Stimulated activated CD4-positive, alpha-beta T cell treated with anti-CD3 and anti-CD28 coated beads, Interleukin-15, amount 100 ng/mL, for 24 hours (primary cell): ENCODE data around the gene PALD1.

Experiments used
- DNase-seq: peaks from one replicate; pipeline ENCODE4 v3.0.0-alpha.2; 2020

The PALD1 gene

DNA sequence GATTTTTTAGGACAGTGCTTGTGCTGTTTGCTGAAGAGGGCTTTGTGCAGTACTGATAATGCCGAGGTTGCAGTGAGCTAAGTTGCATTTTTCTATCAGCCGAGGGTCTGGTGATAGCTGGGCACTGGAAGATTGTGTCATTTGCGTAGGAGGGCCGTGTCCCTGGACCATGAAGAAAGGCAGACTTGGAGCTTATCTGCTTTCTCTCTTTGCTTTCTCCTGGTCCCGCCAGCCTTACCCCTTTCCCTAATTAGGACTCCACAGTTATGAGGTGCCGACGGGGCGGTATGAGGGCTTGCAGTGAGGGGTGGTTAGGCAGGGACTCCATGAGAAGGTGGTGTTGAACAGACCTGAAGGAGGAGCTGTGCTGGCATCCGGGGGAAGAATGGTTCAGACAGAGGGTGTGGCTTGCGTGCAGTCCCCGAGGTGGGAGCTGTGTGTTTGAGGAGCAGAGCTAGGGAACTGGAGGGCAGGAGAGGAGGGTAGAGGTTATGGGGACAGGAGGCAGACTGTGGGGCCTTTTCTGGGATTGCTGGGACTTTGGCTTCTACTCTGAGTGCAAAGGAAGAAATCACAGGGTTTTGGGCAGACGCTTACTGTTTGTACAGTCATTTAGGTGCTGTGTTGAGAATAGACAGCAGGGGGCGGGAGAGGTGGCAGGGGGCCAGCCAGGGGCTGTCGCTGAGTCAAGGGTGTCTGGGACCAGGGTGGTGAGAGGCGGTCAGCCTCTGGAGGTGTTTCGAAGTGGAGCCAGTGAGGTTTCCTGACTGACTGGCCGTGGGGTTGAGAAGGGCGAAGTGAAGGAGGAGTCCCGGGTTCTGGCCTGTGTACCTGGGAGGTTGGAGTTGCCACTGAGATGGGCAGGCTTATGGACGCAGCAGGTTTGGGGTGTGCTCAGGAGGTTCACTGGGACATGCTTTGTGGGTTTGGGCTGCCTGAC is 80.6 kb downstream of the PALD1 start:
- DNase-seq: peak; percentile 82

DNA sequence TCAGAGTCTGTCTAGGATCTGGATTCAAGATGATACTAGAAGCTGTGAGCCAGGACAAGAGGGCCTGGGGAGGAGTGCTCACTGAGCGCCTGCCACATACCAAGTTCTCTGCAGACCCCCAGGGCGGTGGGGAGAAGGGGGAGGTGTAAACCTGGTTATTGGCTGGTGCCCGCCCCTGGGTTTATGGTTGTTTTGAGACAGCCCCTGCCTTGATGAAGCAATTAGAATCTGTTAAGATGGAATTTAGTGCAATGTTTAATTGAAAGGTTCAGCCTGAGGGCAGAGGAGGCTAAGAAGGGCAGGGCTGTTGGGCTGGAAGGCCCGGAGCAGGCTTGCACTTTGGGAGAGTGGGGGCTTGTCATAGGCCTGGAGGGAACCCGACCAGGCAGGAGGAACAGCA is 81.3 kb downstream of the PALD1 start:
- no peak for DNase-seq

DNA sequence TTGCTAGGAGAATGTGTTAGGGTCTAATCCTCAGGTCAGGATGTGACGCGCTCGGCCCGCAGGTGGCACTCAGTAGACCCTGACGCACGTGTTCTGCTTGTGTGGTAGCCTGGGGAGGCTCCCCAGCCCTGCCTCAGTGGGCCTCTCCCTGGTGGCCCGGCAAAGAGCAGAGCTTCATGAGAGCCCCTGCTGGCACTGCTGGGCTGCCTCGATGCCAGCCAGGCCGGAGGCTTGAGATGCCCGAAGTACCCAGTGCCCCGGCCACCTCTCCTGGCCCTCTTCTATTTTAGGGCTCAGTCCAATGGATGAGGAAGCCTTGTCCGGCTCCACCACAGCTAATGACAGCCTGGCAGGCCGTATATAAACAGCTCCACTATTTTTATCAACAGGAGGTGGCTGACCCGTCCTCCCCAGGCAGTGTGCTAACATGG is 82.0 kb downstream of the PALD1 start:
- DNase-seq: no peak

DNA sequence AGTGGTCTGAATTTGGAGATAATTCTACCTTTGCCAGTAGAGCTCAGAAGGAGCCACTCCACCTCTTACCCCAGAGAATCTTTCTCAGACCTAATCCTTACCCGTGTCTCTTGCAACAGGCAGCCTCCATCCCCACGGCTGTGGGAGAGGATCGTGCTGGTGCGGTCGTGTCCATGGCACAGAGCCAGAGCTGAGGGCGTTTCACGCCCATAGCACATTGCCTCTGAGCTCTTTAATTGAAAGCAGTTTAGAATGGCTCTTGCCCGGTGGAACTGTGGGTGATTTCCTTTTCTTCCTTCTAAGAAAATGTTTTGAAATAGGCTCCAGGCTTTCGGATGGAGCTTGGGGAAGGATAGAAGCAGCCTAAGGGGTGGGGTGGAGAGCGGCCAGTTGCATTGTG is 82.5 kb downstream of the PALD1 start:
- DNase-seq: no peak

DNA sequence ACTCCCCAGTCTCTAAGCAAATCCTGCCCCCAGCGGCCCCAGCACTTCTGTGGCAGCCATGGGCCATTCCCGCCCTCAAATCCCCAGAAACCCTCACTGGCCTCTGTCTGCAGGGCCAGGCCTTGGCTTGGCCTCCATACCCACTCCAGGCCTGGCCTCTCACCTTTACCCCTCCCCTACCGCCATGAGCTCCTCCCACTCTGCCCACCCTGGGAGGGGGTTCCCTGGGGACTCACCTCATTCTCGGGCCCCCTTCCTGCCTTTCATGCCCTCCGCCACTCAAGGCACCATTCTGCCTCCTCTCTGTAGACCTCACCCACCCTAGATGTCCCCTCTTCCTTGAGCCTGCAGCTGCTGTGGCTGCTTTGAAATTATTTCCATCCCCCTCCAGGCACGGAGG is 83.0 kb downstream of the PALD1 start:
- no peak for DNase-seq

DNA sequence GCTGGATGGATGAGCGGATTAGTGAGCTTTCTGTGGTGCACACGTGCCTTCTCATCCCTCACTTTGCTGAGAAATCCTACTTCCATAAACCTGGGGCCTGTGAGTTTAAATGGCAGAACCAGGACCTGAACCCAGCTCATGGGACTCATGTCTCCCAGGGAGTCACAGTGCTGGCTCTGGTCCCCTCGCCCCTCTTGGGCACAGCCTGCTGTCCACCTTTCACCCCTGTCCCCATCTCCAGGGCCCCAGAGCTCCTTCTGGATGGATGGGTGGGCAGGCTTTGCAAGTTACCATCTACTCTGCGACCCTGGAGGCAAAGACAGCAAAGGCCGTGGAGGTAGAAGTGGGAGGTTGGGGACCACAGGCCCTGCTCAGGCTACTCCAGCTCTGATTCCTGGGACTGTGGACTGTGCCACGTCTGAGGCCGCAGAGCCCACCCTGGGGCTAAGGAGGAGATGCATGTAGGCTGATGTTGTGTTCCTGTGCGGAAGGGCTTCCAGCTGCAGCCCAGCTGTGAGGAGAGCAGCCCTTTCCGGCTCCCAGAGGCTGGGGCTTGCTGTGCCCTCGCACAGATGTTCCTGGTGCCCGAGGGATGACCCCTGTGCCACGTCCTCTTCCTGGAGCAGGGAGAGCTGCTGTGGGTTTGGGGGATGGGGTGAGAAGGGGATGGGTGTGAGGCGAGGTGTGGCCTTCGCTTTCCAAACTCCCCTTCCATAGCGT is 83.6 kb downstream of the PALD1 start:
- no peak for DNase-seq

DNA sequence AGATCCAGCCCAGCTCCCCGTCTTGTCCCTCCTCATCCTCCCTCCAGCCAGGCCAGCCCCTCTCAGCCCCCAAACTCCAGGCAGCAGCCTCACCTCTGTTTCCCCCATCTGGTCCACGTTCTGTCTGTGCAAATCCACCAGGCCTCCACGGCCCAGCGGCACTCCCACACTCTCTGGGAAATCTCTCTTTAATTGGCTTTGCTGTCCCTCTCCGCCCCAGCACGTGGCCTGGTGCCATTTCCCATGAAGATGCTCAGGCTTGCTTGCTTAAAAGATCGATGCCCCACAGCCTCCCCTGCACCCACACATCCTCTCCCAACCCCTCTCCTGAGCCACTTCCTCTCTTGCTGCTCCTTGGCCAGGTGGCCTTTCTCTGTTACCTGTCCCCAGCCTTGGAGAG is 84.7 kb downstream of the PALD1 start:
- DNase-seq: no peak

DNA sequence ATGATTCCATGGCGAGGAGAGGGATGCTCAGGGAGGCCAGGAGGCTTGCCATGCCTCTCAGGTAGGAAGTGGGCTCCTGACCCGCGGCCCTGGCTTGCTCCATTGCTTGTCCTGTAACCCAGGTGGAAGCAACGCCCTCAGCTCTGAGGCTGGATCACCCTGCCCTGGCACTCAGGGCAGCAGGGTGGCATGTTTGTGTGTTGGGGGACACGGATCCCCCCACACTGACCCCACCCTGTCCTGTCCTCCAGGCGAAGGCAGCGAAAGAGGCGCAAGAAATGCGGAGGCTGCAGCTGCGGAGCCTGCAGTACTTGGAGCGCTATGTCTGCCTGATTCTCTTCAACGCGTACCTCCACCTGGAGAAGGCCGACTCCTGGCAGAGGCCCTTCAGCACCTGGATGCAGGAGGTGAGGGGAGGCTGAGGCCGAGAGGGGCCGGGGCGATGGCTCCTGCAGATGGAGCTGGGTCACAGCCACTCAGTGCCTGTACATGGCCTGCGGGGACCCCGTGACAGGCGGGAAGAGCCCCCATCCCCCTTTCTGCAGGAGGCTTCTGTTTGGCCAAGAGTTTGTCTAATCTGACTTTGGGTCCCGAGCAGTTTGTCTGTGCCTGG is 85.7 kb downstream of the PALD1 start:
- no peak for DNase-seq

DNA sequence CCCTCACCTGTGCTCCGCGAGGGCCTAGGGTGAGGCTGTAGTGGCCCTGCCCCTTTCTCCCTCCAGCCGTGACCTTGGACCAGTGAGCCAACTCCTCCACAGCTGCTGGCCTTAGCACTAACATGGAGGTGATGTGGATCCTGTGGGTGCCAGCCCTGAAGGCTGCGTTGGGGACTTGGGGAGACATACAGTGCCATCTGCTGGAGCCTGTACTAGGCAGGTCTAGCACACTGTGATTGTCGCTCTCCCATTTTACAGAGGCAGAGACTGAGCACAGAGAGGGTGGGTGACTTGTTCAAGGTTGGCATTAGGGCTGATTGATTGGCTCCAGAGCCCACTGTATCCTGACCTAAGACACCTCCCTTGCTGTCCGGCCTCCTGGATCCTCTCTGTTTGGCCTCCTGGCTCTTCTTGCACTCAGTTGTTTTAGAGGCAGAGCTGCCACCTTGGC is 86.4 kb downstream of the PALD1 start:
- peak; percentile 27 for DNase-seq

DNA sequence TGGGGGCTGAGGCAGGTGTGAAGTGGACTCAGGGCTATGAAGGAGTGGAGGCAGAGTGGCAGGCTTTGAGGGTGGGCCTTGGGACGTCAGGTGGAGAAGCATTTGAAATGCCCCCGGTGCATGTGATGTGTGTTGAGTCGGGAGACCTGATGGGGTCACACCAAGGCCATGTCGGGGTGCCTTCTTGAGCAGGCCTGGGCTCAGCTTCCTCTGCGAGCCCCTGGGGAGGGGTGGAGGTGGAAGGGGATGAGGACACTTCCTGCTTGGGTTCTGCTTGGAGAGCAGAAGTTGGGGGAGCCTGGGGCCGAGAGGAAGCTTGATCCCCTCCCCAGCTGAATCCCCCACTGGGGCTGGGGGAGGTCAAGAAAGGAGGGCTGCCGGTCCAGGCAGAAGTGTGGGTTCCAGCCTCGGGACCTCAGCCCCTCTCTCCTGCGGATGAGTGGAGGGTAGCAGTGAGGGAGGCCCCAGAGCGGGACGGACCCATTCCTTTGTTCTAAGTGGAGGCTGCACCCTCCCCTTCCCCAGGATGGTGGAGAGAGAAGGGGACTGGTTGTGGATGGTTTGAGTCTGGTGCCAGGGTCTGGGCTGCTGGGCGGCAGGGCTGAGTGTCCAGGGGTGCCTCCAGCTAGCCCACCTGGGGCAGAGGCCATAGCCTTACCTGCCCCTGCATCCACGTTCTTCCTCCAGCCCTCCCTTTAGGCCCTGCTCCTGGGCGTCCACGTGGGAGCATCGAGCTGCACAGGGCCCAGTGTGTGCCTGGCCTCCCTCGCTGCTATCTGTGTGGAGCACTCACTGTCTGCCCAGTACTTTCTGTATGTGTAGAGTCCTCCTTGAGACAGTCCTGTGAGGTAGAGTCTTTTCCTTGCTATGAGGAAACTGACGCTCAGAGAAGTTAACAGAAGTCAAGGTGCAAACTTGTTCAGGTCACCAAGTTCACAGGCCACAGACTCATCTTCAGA is 87.3 kb downstream of the PALD1 start:
- no peak for DNase-seq

DNA sequence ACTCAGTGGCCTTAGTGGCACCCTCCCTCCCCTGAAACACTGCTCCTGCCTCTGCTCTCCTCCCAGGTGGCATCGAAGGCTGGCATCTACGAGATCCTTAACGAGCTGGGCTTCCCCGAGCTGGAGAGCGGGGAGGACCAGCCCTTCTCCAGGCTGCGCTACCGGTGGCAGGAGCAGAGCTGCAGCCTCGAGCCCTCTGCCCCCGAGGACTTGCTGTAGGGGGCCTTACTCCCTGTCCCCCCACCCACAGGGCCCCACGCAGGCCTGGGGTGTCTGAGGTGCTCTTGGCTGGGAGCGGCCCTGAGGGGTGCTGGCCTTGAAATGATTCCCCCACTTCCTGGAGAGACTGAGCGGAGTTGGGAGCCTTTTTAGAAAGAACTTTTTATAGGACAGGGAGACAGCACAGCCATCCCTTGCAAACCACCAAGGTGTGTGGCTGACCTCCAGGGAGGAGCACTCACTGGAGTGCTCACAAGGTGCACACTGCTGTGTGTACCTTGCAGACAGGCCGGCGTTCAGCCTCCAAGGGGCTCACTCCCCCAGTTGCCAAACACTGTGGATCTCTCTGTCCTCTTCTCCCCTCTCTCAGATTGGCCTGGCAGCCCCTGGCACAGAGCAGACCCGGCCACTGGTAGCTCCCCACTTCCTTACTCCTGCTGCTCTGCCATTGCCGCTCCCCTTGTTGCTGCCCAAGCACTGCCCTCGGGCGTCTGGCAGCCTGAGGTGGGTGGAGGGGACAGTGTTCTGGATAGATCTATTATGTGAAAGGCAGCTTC is 88.1 kb downstream of the PALD1 start:
- DNase-seq: no peak

DNA sequence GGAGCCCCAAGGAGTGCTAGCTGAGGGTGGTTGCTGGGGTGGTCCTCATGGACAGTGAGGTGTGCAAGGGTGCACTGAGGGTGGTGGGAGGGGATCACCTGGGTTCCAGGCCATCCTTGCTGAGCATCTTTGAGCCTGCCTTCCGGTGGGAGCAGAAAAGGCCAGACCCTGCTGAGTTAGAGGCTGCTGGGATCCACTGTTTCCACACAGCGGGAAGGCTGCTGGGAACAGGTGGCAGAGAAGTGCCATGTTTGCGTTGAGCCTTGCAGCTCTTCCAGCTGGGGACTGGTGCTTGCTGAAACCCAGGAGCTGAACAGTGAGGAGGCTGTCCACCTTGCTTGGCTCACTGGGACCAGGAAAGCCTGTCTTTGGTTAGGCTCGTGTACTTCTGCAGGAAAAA is 89.0 kb downstream of the PALD1 start:
- no peak for DNase-seq

DNA sequence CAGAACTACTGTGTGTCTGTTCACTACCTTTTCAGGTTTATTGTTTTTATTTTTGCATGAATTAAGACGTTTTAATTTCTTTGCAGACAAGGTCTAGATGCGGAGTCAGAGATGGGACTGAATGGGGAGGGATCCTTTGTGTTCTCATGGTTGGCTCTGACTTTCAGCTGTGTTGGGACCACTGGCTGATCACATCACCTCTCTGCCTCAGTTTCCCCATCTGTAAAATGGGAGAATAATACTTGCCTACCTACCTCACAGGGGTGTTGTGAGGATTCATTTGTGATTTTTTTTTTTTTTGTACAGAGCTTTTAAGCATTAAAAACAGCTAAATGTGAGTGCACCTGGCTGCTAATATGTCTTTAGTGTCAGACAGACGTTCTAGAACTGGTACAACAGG is 89.5 kb downstream of the PALD1 start:
- no peak for DNase-seq

DNA sequence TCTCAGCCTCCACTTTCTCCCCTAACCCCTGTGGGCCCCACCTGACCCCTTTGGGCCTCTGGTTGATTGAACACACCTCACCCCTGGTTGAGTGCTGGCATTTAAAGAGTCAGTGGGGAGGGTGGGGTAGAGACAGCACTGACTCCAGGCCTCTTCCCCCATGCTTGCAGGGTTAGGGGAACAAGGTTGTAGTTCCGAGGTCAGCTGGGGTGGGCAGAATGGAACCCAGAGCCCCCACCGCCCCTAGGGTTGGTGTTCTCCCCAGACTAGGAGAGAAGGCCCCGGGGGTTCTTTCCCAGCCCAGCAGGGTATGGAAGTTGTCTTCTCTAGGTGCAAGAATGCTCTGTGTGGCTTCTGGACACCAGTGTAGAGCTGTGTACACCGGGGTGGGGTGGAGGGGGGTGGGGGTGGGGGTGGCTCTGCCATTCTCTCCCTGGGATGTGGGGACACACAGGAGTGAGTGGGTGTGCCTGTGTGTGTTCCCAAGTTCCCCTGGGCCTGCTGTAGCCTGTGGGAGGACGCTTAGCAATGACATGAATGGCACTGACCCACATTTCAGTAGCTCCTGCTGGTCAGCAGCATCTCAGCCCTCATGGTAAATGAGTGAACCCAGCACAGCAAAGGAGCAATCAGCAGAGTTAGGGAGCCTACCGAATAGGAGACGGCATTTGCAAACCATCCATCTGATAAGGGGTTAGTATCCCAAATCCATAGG is 90.4 kb downstream of the PALD1 start:
- DNase-seq: no peak

DNA sequence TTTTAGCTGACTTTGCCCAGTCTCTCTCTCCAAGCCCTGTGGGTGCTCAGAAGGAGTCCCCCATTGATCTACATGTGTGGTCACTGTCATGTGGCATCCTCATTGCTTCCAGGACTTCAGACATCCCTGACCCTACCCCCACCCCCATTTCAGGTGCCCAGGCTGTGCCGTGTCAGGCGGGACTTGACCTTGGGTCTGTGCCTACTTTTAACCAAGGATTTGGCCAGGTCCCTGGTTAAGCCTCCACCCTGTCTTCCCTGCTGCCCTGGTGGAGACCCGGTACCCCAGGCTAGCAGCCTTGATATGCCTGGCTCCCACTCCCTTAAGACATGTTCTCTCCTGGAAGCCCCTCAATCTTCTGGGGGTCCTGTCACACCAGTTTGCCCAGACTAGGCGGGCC is 92.7 kb downstream of the PALD1 start:
- no peak for DNase-seq

DNA sequence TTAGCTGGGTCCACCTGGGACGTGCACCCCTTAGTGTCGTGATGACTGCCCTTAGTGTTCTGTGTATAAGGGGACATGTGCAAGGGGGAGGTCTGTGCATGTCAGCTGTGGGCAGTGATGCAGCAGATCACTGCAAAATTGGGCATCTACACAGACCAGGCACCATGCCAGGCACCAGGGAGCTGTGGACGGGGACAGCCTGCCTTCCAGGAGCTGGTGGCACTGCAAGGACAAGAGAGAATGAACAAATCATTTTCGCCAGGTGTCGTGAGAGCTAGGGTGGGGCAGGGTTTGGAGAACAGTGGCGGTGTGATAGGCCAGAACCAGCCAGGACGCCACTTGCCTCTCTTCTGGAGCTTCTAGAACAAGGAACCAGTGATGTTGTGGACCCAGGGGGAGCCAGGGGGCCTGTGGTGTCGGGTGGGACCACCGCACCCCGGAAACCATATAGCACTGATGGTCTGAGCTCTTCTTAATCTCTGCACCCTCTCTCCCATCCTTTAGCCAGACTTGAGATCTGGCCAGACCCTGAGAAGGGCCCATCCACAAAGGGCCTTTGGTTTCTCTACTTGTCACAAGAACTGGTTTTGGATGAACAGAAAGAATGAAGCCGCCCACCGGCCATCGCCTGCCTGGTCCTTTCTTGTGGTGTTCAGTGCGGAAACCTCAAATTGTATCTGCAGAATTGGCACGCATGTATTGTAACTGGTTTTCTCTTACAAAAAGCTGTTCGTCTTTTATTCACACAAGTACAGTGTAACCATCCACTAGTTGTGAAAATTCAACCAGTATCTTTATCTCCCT is 93.3 kb downstream of the PALD1 start:
- no peak for DNase-seq

DNA sequence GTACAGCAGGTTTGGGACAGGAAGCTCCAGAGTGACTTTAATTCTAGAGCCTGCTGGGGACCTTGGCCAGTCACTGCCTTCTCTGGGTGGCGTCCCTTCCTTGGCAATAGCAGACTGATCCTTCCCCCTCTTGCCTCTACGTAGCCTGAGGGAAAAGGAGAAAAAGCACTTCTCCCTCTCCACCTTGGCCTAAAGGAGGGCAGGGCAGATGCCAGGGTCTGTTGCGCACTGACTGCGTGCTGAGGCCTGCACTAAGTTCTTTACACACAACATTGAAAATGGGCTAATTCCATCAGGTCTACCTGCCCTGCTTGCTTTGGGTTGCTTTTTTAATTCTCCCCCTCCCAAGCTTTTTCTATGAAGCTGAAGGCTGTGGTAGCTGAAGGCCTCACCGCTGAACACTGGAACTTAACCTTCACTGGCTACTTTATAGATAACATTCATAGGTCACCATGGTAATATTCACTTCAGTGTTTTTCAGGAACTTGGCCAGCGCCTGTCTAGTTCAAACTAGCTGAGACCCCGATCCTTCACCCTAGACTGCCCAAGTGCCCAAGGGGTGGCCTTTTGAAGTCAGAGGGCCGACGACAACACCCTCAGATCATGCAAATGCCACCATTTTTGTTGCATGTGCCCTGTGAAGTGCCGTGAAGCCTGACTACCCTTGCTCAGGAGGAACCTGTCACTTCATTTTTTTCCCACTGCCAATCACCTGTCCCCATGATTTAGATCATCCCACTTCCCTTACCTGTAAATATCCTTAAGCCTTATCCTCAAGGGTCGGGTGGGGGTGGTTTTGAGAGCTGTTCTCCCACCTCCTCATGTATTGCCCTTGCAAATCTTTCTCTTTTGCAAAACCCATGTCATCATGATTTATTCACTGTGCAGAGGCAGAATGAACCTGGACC is 95.3 kb downstream of the PALD1 start:
- DNase-seq: no peak

DNA sequence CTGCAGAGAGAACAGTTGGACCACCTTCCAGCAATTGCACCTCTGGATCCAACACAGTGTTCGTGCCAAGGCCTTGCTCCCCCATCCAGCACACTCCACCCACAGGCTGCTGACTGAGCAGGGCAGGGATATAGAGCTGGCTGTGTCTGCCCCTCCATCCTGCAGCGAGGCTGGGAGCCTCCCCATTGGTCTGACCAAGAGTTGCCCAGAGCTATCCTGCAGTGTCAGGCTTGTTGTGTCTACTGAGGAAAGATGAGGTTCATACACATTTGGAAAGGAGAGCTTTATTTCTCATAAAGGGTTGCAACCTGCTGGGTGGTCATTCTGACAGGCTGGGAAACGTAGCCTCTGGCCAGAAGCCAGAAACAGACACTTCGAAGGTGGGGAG is 96.9 kb downstream of the PALD1 start:
- DNase-seq: no peak
